A549 (cell line): ENCODE data around the gene RNF227. TPM values are rescaled to one million over a fixed set of nuclear protein-coding genes. Genes with fewer than 3 reads are reported as not detected.

Experiments
- ATAC-seq, 2 experiments: fragments of 200-7000 bp in 1 of 2; fragments of >200 bp in 1 of 2; cut with Nextera tagmentation in 1 of 2; cut with Tn5 transposase in 1 of 2; 3 replicates each; pipeline versions ENCODE4 v1.8.0 to v1.9.1; 2018 to 2020; ENCODE audit warnings: mild to moderate bottlenecking in 1 of 2, moderate library complexity in 1 of 2
- CTCF ChIA-PET: fragments of 300-600 bp; sonication (Branson Sonifier 250); formaldehyde crosslinking; extraction: SDS; loops from one replicate; lab custom pipeline; 2021; ENCODE audit warnings: antibody characterized with exemption, inconsistent platforms; lab: Yijun Ruan, JAX
- POLR2A ChIA-PET: fragments of 350-600 bp; formaldehyde crosslinking; extraction: SDS; loops from one replicate; lab custom pipeline; 2021; ENCODE audit warnings: antibody characterized with exemption, inconsistent platforms; lab: Yijun Ruan, JAX
- DNase-seq, 2 experiments: peaks; one replicate each; pipeline versions ENCODE4 v3.0.0 to v3.0.0-alpha.2; 2011 to 2016; ENCODE audit warnings: low read depth in 1 of 2, low spot score in 1 of 2
- FAIRE-seq: peaks from 2 replicates; lab custom pipeline; 2011; peaks lifted over from hg19 to GRCh38; lab: Jason Lieb, UNC
- H3K27ac ChIP-seq, 2 experiments: fragments of >200 bp; sonication (Bioruptor Twin); formaldehyde crosslinking; 3 replicates each; pipeline ENCODE4 v1.5.1; 2016 to 2017
- H3K4me1 ChIP-seq: fragments of >200 bp; sonication (Bioruptor Twin); formaldehyde crosslinking; 3 replicates; pipeline ENCODE4 v1.6.1; 2016
- H3K4me2 ChIP-seq: fragments of >200 bp; sonication (Bioruptor Twin); formaldehyde crosslinking; 3 replicates; pipeline ENCODE4 v1.6.1; 2016
- H3K4me3 ChIP-seq: fragments of >200 bp; sonication (Bioruptor Twin); formaldehyde crosslinking; 3 replicates; pipeline ENCODE4 v1.5.1; 2016
- H3K9me3 ChIP-seq: fragments of >200 bp; sonication (Bioruptor Twin); formaldehyde crosslinking; 3 replicates; pipeline ENCODE4 v1.6.1; 2016
- BHLHE40 ChIP-seq: IDR thresholded peaks from 2 replicates; pipeline ENCODE4 v1.6.1; 2012; ENCODE audit warnings: low read depth, low read length, inconsistent platforms
- CBX2 ChIP-seq: fragments of 200-600 bp; sonication (generic); IDR thresholded peaks from 2 replicates; pipeline ENCODE4 v1.6.1; 2016; ENCODE audit warnings: low read depth, mild to moderate bottlenecking, borderline replicate concordance
- CEBPB ChIP-seq, 2 experiments: fragments of >200 bp in 1 of 2; sonication (Bioruptor Twin) in 1 of 2; formaldehyde crosslinking in 1 of 2; IDR thresholded peaks; 2 replicates each; pipeline ENCODE4 v1.6.1; 2012 to 2016
- CTCF ChIP-seq: fragments of >200 bp; sonication (Bioruptor Twin); formaldehyde crosslinking; IDR thresholded peaks from 3 replicates; pipeline ENCODE4 v1.5.1; 2016
- E2F6 ChIP-seq: IDR thresholded peaks from 2 replicates; pipeline ENCODE4 v1.6.1; 2012; ENCODE audit warnings: low read depth, borderline replicate concordance
- EHF ChIP-seq: fragments of 250-450 bp; sonication (Bioruptor Pico); IDR thresholded peaks from 2 replicates; pipeline ENCODE4 v1.5.0; 2020; ENCODE audit warnings: mild to moderate bottlenecking
- ELK1 ChIP-seq: fragments of 150-350 bp; IDR thresholded peaks from 2 replicates; pipeline ENCODE4 v1.6.1; 2014; ENCODE audit warnings: low read depth, mild to moderate bottlenecking, low read length
- FOSL2 ChIP-seq, 2 experiments: fragments of 450-650 bp in 1 of 2; fragments of >200 bp in 1 of 2; sonication (Bioruptor Twin) in 1 of 2; formaldehyde crosslinking; IDR thresholded peaks; 2 replicates each; pipeline versions ENCODE4 v1.5.0 to v1.6.1; 2016 to 2020; ENCODE audit warnings: mild to moderate bottlenecking in 1 of 2, moderate library complexity in 1 of 2
- HOXB13 ChIP-seq: fragments of 250-450 bp; sonication (Bioruptor Pico); IDR thresholded peaks from 2 replicates; pipeline ENCODE4 v1.5.0; 2020; ENCODE audit warnings: low read depth, mild to moderate bottlenecking, moderate library complexity
- HOXB5 ChIP-seq: fragments of 250-450 bp; sonication (Bioruptor Pico); IDR thresholded peaks from 2 replicates; pipeline ENCODE4 v1.5.0; 2020; ENCODE audit warnings: mild to moderate bottlenecking, moderate library complexity
- KDM5A ChIP-seq: fragments of 200-600 bp; sonication (generic); IDR thresholded peaks from 2 replicates; pipeline ENCODE4 v1.6.1; 2016; ENCODE audit warnings: antibody characterized with exemption, mild to moderate bottlenecking
- MAFK ChIP-seq: fragments of 450-650 bp; IDR thresholded peaks from 2 replicates; pipeline ENCODE4 v1.6.1; 2014; ENCODE audit not compliant: partially characterized antibody
- MAX ChIP-seq: IDR thresholded peaks from 2 replicates; pipeline ENCODE4 v1.6.1; 2012
- MAZ ChIP-seq: fragments of 150-350 bp; IDR thresholded peaks from 2 replicates; pipeline ENCODE4 v1.6.1; 2014; ENCODE audit warnings: antibody characterized with exemption, low read depth, low read length, borderline replicate concordance
- NFE2L2 ChIP-seq: fragments of 150-350 bp; conservative IDR thresholded peaks from 2 replicates; pipeline ENCODE4 v1.6.1; 2014; ENCODE audit warnings: low read length
- NR3C1 ChIP-seq: fragments of >200 bp; sonication (Bioruptor Twin); formaldehyde crosslinking; IDR thresholded peaks from 3 replicates; pipeline ENCODE4 v1.6.1; 2017
- PHF8 ChIP-seq: fragments of 200-600 bp; sonication (generic); IDR thresholded peaks from 2 replicates; pipeline ENCODE4 v1.6.1; 2016; ENCODE audit warnings: low read depth, mild to moderate bottlenecking, antibody characterized with exemption, moderate library complexity, borderline replicate concordance
- RAD21 ChIP-seq, 2 experiments: fragments of >200 bp in 1 of 2; sonication (Bioruptor Twin) in 1 of 2; formaldehyde crosslinking in 1 of 2; IDR thresholded peaks in 1 of 2; conservative IDR thresholded peaks in 1 of 2; 2 replicates in 1 of 2; 3 replicates in 1 of 2; pipeline ENCODE4 v1.6.1; 2012 to 2018; ENCODE audit warnings: inconsistent platforms in 1 of 2
- RFX5 ChIP-seq: fragments of 450-650 bp; IDR thresholded peaks from 2 replicates; pipeline ENCODE4 v1.7.1; 2014; ENCODE audit warnings: antibody characterized with exemption, mild to moderate bottlenecking, moderate library complexity
- USF2 ChIP-seq: fragments of 450-650 bp; IDR thresholded peaks from 2 replicates; pipeline ENCODE4 v1.6.1; 2014; ENCODE audit warnings: antibody characterized with exemption
- ZFP36 ChIP-seq: fragments of 450-650 bp; IDR thresholded peaks from 2 replicates; pipeline ENCODE4 v1.6.1; 2014; ENCODE audit warnings: borderline replicate concordance; ENCODE audit not compliant: partially characterized antibody
- WGBS: methylation state at CpG from one replicate; pipeline ENCODE4 v1.1.6; 2017; ENCODE audit errors: missing lambda C conversion rate; 5-methylcytosine and 5-hydroxymethylcytosine counted together
- polyA plus RNA-seq, 4 experiments: library from polyadenylated mRNA; depleted of rRNA in 3 of 4; stranded (reverse); fragments of >200 nt; fragmentation: RNase III in 1 of 4; extraction: RNeasy Plus Mini Kit Qiagen cat#74134 plus additional on column Dnase treatment in 1 of 4; gene quantifications; 2 replicates in 3 of 4; 3 replicates in 1 of 4; pipeline ENCODE4 v1.2.3, GENCODE V29; 2011 to 2017

Gene RNF227
- polyA plus RNA-seq, 2 of the 4 experiments (the other 2 are of a cell fraction) = 2.1 to 4.1 TPM

GRCh38 chr17:7940034-7940433, 23.9 kb upstream of the RNF227 start:
- no peak overlapping the region for H3K27ac ChIP-seq
- WGBS = 92% methylated on average over 4 of the region's 4 CpGs
- ATAC-seq (no peak), DNase-seq (no peak), FAIRE-seq (no peak)
- ChIA-PET CTCF (interaction anchor here (0.7 to 33.2 kb wide), 13 partner anchors 8 to 134 kb away, joined by 3 to 470 read pairs (median 5); partner anchors contain the start of gene RNF227), POLR2A (no interaction called here)
- H3K4me2 ChIP-seq = no peak overlapping the region
- H3K9me3 ChIP-seq = no peaks in the 10 kb centered on the region
- TF ChIP-seq NR3C1 = no peak
- TF ChIP-seq ELK1 = no peak
- no peak for TF ChIP-seq RFX5
- no peak for TF ChIP-seq KDM5A
- no peak for TF ChIP-seq EHF (CRISPR knock-in tag)
- H3K4me3 ChIP-seq = no peak overlapping the region
- H3K4me1 ChIP-seq = no peaks in the 10 kb centered on the region

- CTCF ChIA-PET = interaction anchor here (0.7 to 33.2 kb wide), 11 partner anchors 8 to 193 kb away, joined by 3 to 470 read pairs (median 5); partner anchors contain the start of gene RNF227
- FAIRE-seq = no peak
- Histone ChIP-seq H3K9me3 (no peaks in the 10 kb centered on the region), H3K4me2 (no peak overlapping the region)
- TF ChIP-seq MAFK (no peak), HOXB5 (no peak), ZFP36 (no peak), CTCF (no peak), NFE2L2 (no peak), HOXB13 (no peak), RAD21 (conservative IDR thresholded peaks at IDR 0.05 in 1 of 2, IDR thresholded peaks at IDR 0.05 in 1 of 2) (no peak), MAX (no peak), E2F6 (no peak), CBX2 (no peak)
- TF ChIP-seq, all 56 proteins: peak for 0
- ATAC-seq (no peak), DNase-seq (no peak)
- H3K27ac ChIP-seq = no peak overlapping the region
- POLR2A ChIA-PET = no interaction called here
- H3K4me3 ChIP-seq = no peak overlapping the region
- H3K4me1 ChIP-seq = peaks cover 16% of the 10 kb centered on the region
These were observed 19.8 kb upstream of the RNF227 start for GRCh38 chr17:7935859-7936258.

GRCh38 chr17:7932949-7933348, 16.9 kb upstream of the RNF227 start:
- DNase-seq = peak; percentile 71 to 90
- Histone ChIP-seq H3K4me3 (peak overlapping the region; percentile 69), H3K9me3 (no peaks in the 10 kb centered on the region), H3K4me1 (peaks cover 21% of the 10 kb centered on the region), H3K4me2 (peak overlapping the region; percentile 99), H3K27ac (peak overlapping the region; percentile 86 to 89)
- no peak for TF ChIP-seq HOXB13
- no peak for TF ChIP-seq PHF8
- 0 out of 3 replicates have a peak, but pooled peaks have one; percentile 11 for TF ChIP-seq CTCF
- TF ChIP-seq MAZ = no peak
- peak; percentile 68; the same call in 1 of the 2 replicates for TF ChIP-seq E2F6
- TF ChIP-seq FOSL2 (IDR thresholded peaks at IDR 0.05) = no peak
- peak; percentile 41 for TF ChIP-seq FOSL2 (CRISPR knock-in tag; IDR thresholded peaks at IDR 0.05)
- no peak for TF ChIP-seq CEBPB (IDR thresholded peaks at IDR 0.05)
- 0 out of 2 replicates have a peak, but pooled peaks have one; percentile 2 for TF ChIP-seq USF2
- TF ChIP-seq BHLHE40 = no peak
- POLR2A ChIA-PET = interaction anchor here (1.0 to 2.2 kb wide), 8 partner anchors 11 to 108 kb away, joined by 3 to 20 read pairs (median 6); partner anchors contain the start of genes NAA38 and RNF227
- WGBS = 4% methylated on average over 16 of the region's 16 CpGs
- no peak for FAIRE-seq
- ATAC-seq = peak; percentile 54 to 57
- CTCF ChIA-PET = interaction anchor here (0.5 to 12.0 kb wide), 33 partner anchors 8 to 190 kb away, joined by 3 to 128 read pairs (median 4); partner anchors contain the start of genes CYB5D1, NAA38 and RNF227
